Spleen (tissue), 11 donors: Measurements from ENCODE around the gene MRAS. TPM values are rescaled to one million over a fixed set of nuclear protein-coding genes. Genes with fewer than 3 reads are reported as not detected.
A peak's percentile ranks its signal among the peaks of the same experiment; 100 is the strongest.

Source experiments
- DNase-seq: peaks from one replicate; pipeline ENCODE4 v3.0.0-alpha.2; 2020
- H3K27ac ChIP-seq, 8 donors: fragments of 200-600 bp; sonication (generic) in 7 of 8; 1 replicate in 4 of 8; 2 replicates in 4 of 8; pipeline versions ENCODE4 v1.5.0 to v1.8.0; 2016 to 2021; ENCODE audit warnings: inconsistent platforms in 4 of 8, mild to moderate bottlenecking in 4 of 8, moderate library complexity in 1 of 8
- H3K27me3 ChIP-seq, 7 donors: fragments of 200-600 bp; sonication (generic) in 6 of 7; replicated peaks in 1 of 7; 1 replicate in 4 of 7; 2 replicates in 3 of 7; pipeline versions ENCODE4 v1.5.0 to v1.8.0; 2016 to 2021; ENCODE audit warnings: inconsistent platforms in 3 of 7, mild to moderate bottlenecking in 1 of 7
- H3K36me3 ChIP-seq, 6 donors: fragments of 200-600 bp; sonication (generic) in 5 of 6; 1 replicate in 4 of 6; 2 replicates in 2 of 6; pipeline versions ENCODE4 v1.5.0 to v1.8.0; 2016 to 2021; ENCODE audit warnings: inconsistent platforms in 2 of 6
- H3K4me1 ChIP-seq, 6 donors: fragments of 200-600 bp; sonication (generic) in 5 of 6; 1 replicate in 3 of 6; 2 replicates in 3 of 6; pipeline versions ENCODE4 v1.5.0 to v1.8.0; 2016 to 2021; ENCODE audit warnings: inconsistent platforms in 3 of 6
- H3K4me3 ChIP-seq, 8 donors: fragments of 200-600 bp; sonication (generic) in 7 of 8; 1 replicate in 4 of 8; 2 replicates in 4 of 8; pipeline versions ENCODE4 v1.5.0 to v1.8.0; 2016 to 2021; ENCODE audit warnings: inconsistent platforms in 4 of 8, mild to moderate bottlenecking in 4 of 8, moderate library complexity in 2 of 8
- H3K9me3 ChIP-seq, 8 donors: fragments of 200-600 bp; sonication (generic) in 7 of 8; 1 replicate in 4 of 8; 2 replicates in 4 of 8; pipeline versions ENCODE4 v1.5.0 to v1.8.0; 2016 to 2021; ENCODE audit warnings: inconsistent platforms in 4 of 8
- CTCF ChIP-seq, 11 experiments: fragments of 200-600 bp in 7 of 11; fragments of 450-650 bp in 4 of 11; sonication (generic) in 4 of 11; IDR thresholded peaks in 8 of 11; conservative IDR thresholded peaks in 3 of 11; 1 replicate in 7 of 11; 2 replicates in 4 of 11; pipeline versions ENCODE4 v1.4.0 to v1.8.0; 2016 to 2021; ENCODE audit warnings: antibody characterized with exemption in 11 of 11, inconsistent platforms in 4 of 11, mild to moderate bottlenecking in 1 of 11
- POLR2A ChIP-seq, 3 donors: fragments of 450-650 bp; IDR thresholded peaks; one replicate each; pipeline ENCODE4 v1.5.1; 2017; ENCODE audit warnings: antibody characterized with exemption in 3 of 3, mild to moderate bottlenecking in 1 of 3
- POLR2AphosphoS5 ChIP-seq, 3 donors: sonication (generic); formaldehyde crosslinking; IDR thresholded peaks; one replicate each; pipeline ENCODE4 v1.5.1; 2017; ENCODE audit warnings: antibody characterized with exemption in 3 of 3
- WGBS, 5 donors: extraction: QIAGEN DNeasy Blood & Tissue Kit in 3 of 5; methylation state at CpG; one replicate each; pipeline versions ENCODE4 v1.1.5 to v1.1.7; 2013 to 2018; 5-methylcytosine and 5-hydroxymethylcytosine counted together
- intact Hi-C: fragments of 100-400 bp; cut with DNase I; formaldehyde crosslinking; loops from one replicate; pipeline ENCODE4 v1.15.0; 2023; ENCODE audit warnings: low total_unique reads
- polyA plus RNA-seq, 3 donors: library from polyadenylated mRNA; stranded (reverse); fragments of 200-250 nt; gene quantifications; one replicate each; pipeline ENCODE4 v1.2.1, GENCODE V29; 2013
- total RNA-seq, 7 donors: library from RNA; depleted of rRNA in 3 of 7; stranded (reverse); fragments of >200 nt in 3 of 7; fragmentation: NEBNext Ultra II Directional in 4 of 7; extraction: Animal tissue kit (Norgen Biotek cat#: 25700) in 4 of 7; gene quantifications; one replicate each; pipeline versions ENCODE4 v1.1.0 to v1.2.1, GENCODE V29; 2016 to 2021
- donor health status: healthy with polysubstance abuse.
- donor health status: DM: no; HTN: no; CAD: no; lungs with moderate emphysema.
- donor health status: DM: no; HTN: no; CAD: no.
- donor health status: Bipolar disorder and iron deficiency.
- donor health status: healthy.
- donor health status: DM: no; HTN: no; CAD: no.
- donor health status: DM: yes; HTN: yes; CAD: no.

The MRAS gene
- total and polyA plus RNA-seq, 10 donors: 4.1 to 36.7 (median 21.4) TPM

- Histone ChIP-seq H3K36me3 (no peaks in the 10 kb centered on the region), H3K4me1 (peaks cover 0 to 50% (median 20%) of the 10 kb centered on the region in 6 donors), H3K27ac (no peak overlapping the region), H3K4me3 (no peak overlapping the region), H3K27me3 (peaks cover 0 to 79% (median 0%) of the 10 kb centered on the region in 7 donors), H3K9me3 (no peaks in the 10 kb centered on the region)
- no peak for TF ChIP-seq CTCF (IDR thresholded peaks at IDR 0.05 in 8 of 11, conservative IDR thresholded peaks at IDR 0.05 in 3 of 11)
- TF ChIP-seq POLR2A (IDR thresholded peaks at IDR 0.05): no peak
- TF ChIP-seq POLR2AphosphoS5 (IDR thresholded peaks at IDR 0.05): no peak
- intact Hi-C loops: no loop called here
- peak; percentile 67 for DNase-seq
- WGBS, 5 donors: 85 to 94% (median 87%) methylated on average over 6 of the region's 6 CpGs
Observed at GRCh38 chr3:138364356-138365252, 16.2 kb downstream of the MRAS start.

- Histone ChIP-seq H3K27ac (peak overlapping the region in 1 of 8 donors; percentile 43), H3K9me3 (no peaks in the 10 kb centered on the region), H3K36me3 (no peaks in the 10 kb centered on the region), H3K27me3 (peaks cover 0 to 85% (median 0%) of the 10 kb centered on the region in 7 donors), H3K4me1 (peaks cover 0 to 55% (median 20%) of the 10 kb centered on the region in 6 donors), H3K4me3 (no peak overlapping the region)
- DNase-seq: peak; percentile 30
- intact Hi-C loops: no loop called here
- 80 to 92% (median 87%) methylated on average over 4 of the region's 4 CpGs for WGBS, 5 donors
- TF ChIP-seq POLR2AphosphoS5 (IDR thresholded peaks at IDR 0.05): no peak
- TF ChIP-seq POLR2A (IDR thresholded peaks at IDR 0.05): no peak
- no peak for TF ChIP-seq CTCF (IDR thresholded peaks at IDR 0.05 in 8 of 11, conservative IDR thresholded peaks at IDR 0.05 in 3 of 11)
Observed at GRCh38 chr3:138365253-138365555, 16.8 kb downstream of the MRAS start.

- Histone ChIP-seq H3K9me3 (peaks cover 0 to 4% (median 0%) of the 10 kb centered on the region in 8 donors), H3K4me3 (no peak overlapping the region), H3K27me3 (peaks cover 0 to 84% (median 0%) of the 10 kb centered on the region in 7 donors), H3K4me1 (peaks cover 0 to 56% (median 20%) of the 10 kb centered on the region in 6 donors), H3K27ac (peak overlapping the region in 2 of 8 donors; percentile 43 to 62), H3K36me3 (no peaks in the 10 kb centered on the region)
- intact Hi-C loops: no loop called here
- WGBS, 5 donors: 61 to 73% (median 65%) methylated on average over 8 of the region's 8 CpGs
- TF ChIP-seq POLR2AphosphoS5 (IDR thresholded peaks at IDR 0.05) (peak in 2 of 3 donors; percentile 45 to 50), CTCF (IDR thresholded peaks at IDR 0.05 in 8 of 11, conservative IDR thresholded peaks at IDR 0.05 in 3 of 11) (no peak), POLR2A (IDR thresholded peaks at IDR 0.05) (no peak)
- DNase-seq: peak; percentile 56
Observed at GRCh38 chr3:138366006-138366759, 17.8 kb downstream of the MRAS start.
